Measurements from ENCODE around the gene ARPC4. TPM values are rescaled to one million over a fixed set of nuclear protein-coding genes. Genes with fewer than 3 reads are reported as not detected.

Gene ARPC4
- total RNA-seq, 2 donors from 2014 or later, result 196 to 204 TPM

- ATAC-seq (ENCODE audit: insufficient number of reproducible peaks, low FRiP score, low read depth) (no peak), DNase-seq (ENCODE audit: low spot score) (no peak)
- H3K36me3 ChIP-seq, result peaks cover 52% of the 10 kb centered on the region
- no peaks in the 10 kb centered on the region for H3K9me3 ChIP-seq
- H3K4me3 ChIP-seq, result no peak overlapping the region
- no peak overlapping the region for H3K27ac ChIP-seq
- no peak for TF ChIP-seq CTCF (IDR thresholded peaks at IDR 0.05)
- H3K27me3 ChIP-seq (replicated peaks; ENCODE audit: insufficient read depth), result no peaks in the 10 kb centered on the region
- H3K4me1 ChIP-seq (ENCODE audit: control insufficient read depth in 1 of 2, low read depth in 2 of 2), result peaks cover 0 to 24% of the 10 kb centered on the region in 2 donors
Measured at GRCh38 chr3:9747267-9747666, 45.6 kb upstream of the ARPC4 start.

- no peaks in the 10 kb centered on the region for H3K9me3 ChIP-seq
- TF ChIP-seq CTCF (IDR thresholded peaks at IDR 0.05), result no peak
- no peak overlapping the region for H3K27ac ChIP-seq
- no peak for DNase-seq (ENCODE audit: low spot score)
- no peak for ATAC-seq (ENCODE audit: insufficient number of reproducible peaks, low FRiP score, low read depth)
- no peaks in the 10 kb centered on the region for H3K27me3 ChIP-seq (replicated peaks; ENCODE audit: insufficient read depth)
- H3K36me3 ChIP-seq, result peaks cover 45% of the 10 kb centered on the region
- H3K4me3 ChIP-seq, result no peak overlapping the region
- H3K4me1 ChIP-seq (ENCODE audit: control insufficient read depth in 1 of 2, low read depth in 2 of 2), result peaks cover 0 to 24% of the 10 kb centered on the region in 2 donors
Measured at GRCh38 chr3:9748031-9748430, 44.9 kb upstream of the ARPC4 start.

- no peak for TF ChIP-seq CTCF (IDR thresholded peaks at IDR 0.05)
- DNase-seq (ENCODE audit: low spot score) (no peak), ATAC-seq (ENCODE audit: insufficient number of reproducible peaks, low FRiP score, low read depth) (no peak)
- Histone ChIP-seq H3K4me3 (peak overlapping the region; percentile 76), H3K27ac (peak overlapping the region; percentile 76 to 86), H3K9me3 (no peaks in the 10 kb centered on the region), H3K36me3 (peaks cover 32% of the 10 kb centered on the region), H3K4me1 (ENCODE audit: control insufficient read depth in 1 of 2, low read depth in 2 of 2) (peaks cover 0 to 24% of the 10 kb centered on the region in 2 donors), H3K27me3 (replicated peaks; ENCODE audit: insufficient read depth) (no peaks in the 10 kb centered on the region)
Measured at GRCh38 chr3:9749296-9749644, 43.6 kb upstream of the ARPC4 start.

- peaks cover 0 to 28% of the 10 kb centered on the region in 2 donors for H3K4me1 ChIP-seq (ENCODE audit: control insufficient read depth in 1 of 2, low read depth in 2 of 2)
- peak within 1 kb of the TSS; percentile 76 to 86 for H3K27ac ChIP-seq
- no peaks in the 10 kb centered on the region for H3K9me3 ChIP-seq
- peak; percentile 86 for ATAC-seq (ENCODE audit: insufficient number of reproducible peaks, low FRiP score, low read depth)
- peak; percentile 94 for DNase-seq (ENCODE audit: low spot score)
- H3K4me3 ChIP-seq, result peak within 1 kb of the TSS; percentile 76
- H3K27me3 ChIP-seq (replicated peaks; ENCODE audit: insufficient read depth), result no peaks in the 10 kb centered on the region
- H3K36me3 ChIP-seq, result peaks cover 27% of the 10 kb centered on the region
- TF ChIP-seq CTCF (IDR thresholded peaks at IDR 0.05), result peak; percentile 5
Measured at GRCh38 chr3:9749645-9750555, 43.0 kb upstream of the ARPC4 start, which contains the start of gene OGG1. Gene OGG1, plus strand, starts transcription at chr3:9749952. Its CDS starts 335 bp downstream, at chr3:9750287.

- DNase-seq (ENCODE audit: low spot score) (no peak), ATAC-seq (ENCODE audit: insufficient number of reproducible peaks, low FRiP score, low read depth) (no peak)
- Histone ChIP-seq H3K36me3 (peaks cover 18% of the 10 kb centered on the region), H3K27ac (peak overlapping the region; percentile 76 to 86), H3K4me1 (ENCODE audit: control insufficient read depth in 1 of 2, low read depth in 2 of 2) (peaks cover 0 to 28% of the 10 kb centered on the region in 2 donors), H3K27me3 (replicated peaks; ENCODE audit: insufficient read depth) (no peaks in the 10 kb centered on the region), H3K9me3 (no peaks in the 10 kb centered on the region), H3K4me3 (peak overlapping the region; percentile 76)
- no peak for TF ChIP-seq CTCF (IDR thresholded peaks at IDR 0.05)
Measured at GRCh38 chr3:9750556-9751411, 42.1 kb upstream of the ARPC4 start.
